H1 (cell line): ENCODE results near the gene CREB3L1. TPM values are rescaled to one million over a fixed set of nuclear protein-coding genes. Genes with fewer than 3 reads are reported as not detected.

Experiments
- SRF ChIP-seq: IDR thresholded peaks from 2 replicates; pipeline ENCODE4 v1.6.1; 2011; ENCODE audit warnings: mild to moderate bottlenecking, low read depth, low read length, moderate library complexity
- polyA plus RNA-seq, 7 experiments: library from polyadenylated mRNA; depleted of rRNA in 3 of 7; stranded (reverse) in 5 of 7; unstranded in 2 of 7; fragments of >200 nt in 5 of 7; fragments of 200-250 nt in 2 of 7; gene quantifications; 1 replicate in 5 of 7; 2 replicates in 1 of 7; 4 replicates in 1 of 7; pipeline versions ENCODE4 v1.2.1 to v1.2.3, GENCODE V29; 2011 to 2013; ENCODE audit warnings: missing spikeins in 2 of 7, mixed read lengths in 2 of 7
- total RNA-seq: library from RNA; stranded (reverse); fragmentation: NEBNext Ultra II Directional; extraction: Animal tissue kit (Norgen Biotek cat#: 25700); gene quantifications from 2 replicates; pipeline ENCODE4 v1.2.1, GENCODE V29; 2021

Gene CREB3L1
- total and polyA plus RNA-seq, 2 of the 8 experiments (the other 6 are each of a cell fraction or from before 2014, with no cell fraction given) = 4.1 to 12.7 TPM

DNA sequence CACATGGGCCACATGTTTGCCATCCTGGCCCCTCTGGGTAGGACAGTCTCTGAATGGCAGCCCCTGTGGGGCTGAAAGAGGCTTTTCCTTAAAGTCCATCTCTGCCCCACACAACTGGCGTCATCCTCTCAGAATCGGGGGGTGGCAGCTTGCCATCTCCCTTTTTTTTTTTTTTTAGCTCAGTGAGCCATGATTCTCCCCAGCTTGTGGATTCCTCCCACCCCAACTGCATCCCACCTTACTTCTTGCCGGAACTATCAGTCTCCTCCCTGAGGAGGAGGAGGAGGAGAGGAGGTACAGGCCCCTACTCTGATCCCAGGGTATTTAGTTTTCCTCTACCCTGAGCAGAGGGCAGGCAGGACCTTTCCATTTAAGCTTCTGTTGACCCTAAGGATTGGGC, 73.2 kb downstream of the CREB3L1 start (continued):
- TF ChIP-seq SRF = no peak
